HUDEP-2 (cell line): ENCODE results near the gene ICE2.

Experiments used
- DNase-seq, 76 experiments: peaks; one replicate each; lab custom pipeline; 2025; ENCODE audit not compliant: unreplicated experiment in 76 of 76; lab: John Stamatoyannopoulos, UW

ICE2 gene

GRCh38 chr15:60374628-60375081 is 104.3 kb downstream of the ICE2 start:
- no peak for DNase-seq

- DNase-seq: no peak
Observed at GRCh38 chr15:60374209-60374608, 104.7 kb downstream of the ICE2 start.

GRCh38 chr15:60373745-60374144 is 105.2 kb downstream of the ICE2 start:
- no peak for DNase-seq

GRCh38 chr15:60373327-60373726 is 105.6 kb downstream of the ICE2 start:
- no peak for DNase-seq

- DNase-seq: no peak
Observed at GRCh38 chr15:60372756-60373155, 106.2 kb downstream of the ICE2 start.

GRCh38 chr15:60372227-60372626 is 106.7 kb downstream of the ICE2 start:
- no peak for DNase-seq

- DNase-seq: peak in 2 of 76 experiments; percentile 15 to 19
Observed at GRCh38 chr15:60371175-60372051, 107.5 kb downstream of the ICE2 start.

GRCh38 chr15:60370869-60371136 is 108.1 kb downstream of the ICE2 start:
- DNase-seq: no peak

- no peak for DNase-seq
Observed at GRCh38 chr15:60370105-60370868, 108.7 kb downstream of the ICE2 start.

GRCh38 chr15:60369696-60370095 is 109.2 kb downstream of the ICE2 start:
- DNase-seq: no peak
